Astrocyte (in vitro differentiated cells and primary cell): ENCODE results near the gene PRKAR1A. TPM values are rescaled to one million over a fixed set of nuclear protein-coding genes. Genes with fewer than 3 reads are reported as not detected.

ENCODE experiments used
- DNase-seq: peaks from one replicate; pipeline ENCODE4 v3.0.0-alpha.2; 2010; ENCODE audit warnings: low read depth
- FAIRE-seq: peaks from 2 replicates; lab custom pipeline; 2011; peaks lifted over from hg19 to GRCh38; lab: Jason Lieb, UNC
- H2AFZ ChIP-seq: 2 replicates; pipeline ENCODE4 v1.6.0; 2012; ENCODE audit warnings: low read depth, low read length, inconsistent platforms
- H3K27ac ChIP-seq: 2 replicates; pipeline ENCODE4 v1.5.1; 2011; ENCODE audit warnings: low read depth, low read length, inconsistent platforms
- H3K27me3 ChIP-seq: 2 replicates; pipeline ENCODE4 v1.6.0; 2011; ENCODE audit warnings: low read length, inconsistent platforms; ENCODE audit not compliant: insufficient read depth
- H3K36me3 ChIP-seq: 2 replicates; pipeline ENCODE4 v1.5.1; 2011; ENCODE audit warnings: low read length, inconsistent platforms; ENCODE audit not compliant: insufficient read depth
- H3K4me1 ChIP-seq: 2 replicates; pipeline ENCODE4 v1.5.1; 2011; ENCODE audit warnings: low read length, inconsistent platforms; ENCODE audit not compliant: insufficient read depth
- H3K4me2 ChIP-seq: 2 replicates; pipeline ENCODE4 v1.6.0; 2012; ENCODE audit warnings: low read length, inconsistent platforms
- H3K4me3 ChIP-seq: 2 replicates; pipeline ENCODE4 v1.5.1; 2011; ENCODE audit warnings: low read depth, mild to moderate bottlenecking, low read length, inconsistent platforms; ENCODE audit not compliant: insufficient read depth
- H3K79me2 ChIP-seq: 2 replicates; pipeline ENCODE4 v1.6.0; 2012; ENCODE audit warnings: mild to moderate bottlenecking, low read length, inconsistent platforms; ENCODE audit not compliant: insufficient read depth
- H3K9ac ChIP-seq: 2 replicates; pipeline ENCODE4 v1.6.0; 2012; ENCODE audit warnings: mild to moderate bottlenecking, low read length, inconsistent platforms
- H3K9me3 ChIP-seq: 2 replicates; pipeline ENCODE4 v1.5.1; 2012; ENCODE audit warnings: low read depth, mild to moderate bottlenecking, low read length, inconsistent platforms; ENCODE audit not compliant: insufficient read depth
- H4K20me1 ChIP-seq: 2 replicates; pipeline ENCODE4 v1.6.0; 2012; ENCODE audit warnings: low read length, inconsistent platforms; ENCODE audit not compliant: insufficient read depth
- H3K27ac Mint-ChIP-seq: one replicate; pipeline ENCODE4 v1.8.0; 2021; ENCODE audit warnings: mild to moderate bottlenecking, mixed read lengths; ENCODE audit not compliant: unreplicated experiment
- H3K27me3 Mint-ChIP-seq: one replicate; pipeline ENCODE4 v1.8.0; 2021; ENCODE audit warnings: low read depth, mixed read lengths; ENCODE audit not compliant: unreplicated experiment
- H3K36me3 Mint-ChIP-seq: one replicate; pipeline ENCODE4 v1.8.0; 2021; ENCODE audit warnings: low read depth, mixed read lengths; ENCODE audit not compliant: unreplicated experiment
- H3K4me1 Mint-ChIP-seq: one replicate; pipeline ENCODE4 v1.8.0; 2021; ENCODE audit warnings: low read depth, mixed read lengths; ENCODE audit not compliant: unreplicated experiment
- H3K4me3 Mint-ChIP-seq: one replicate; pipeline ENCODE4 v1.8.0; 2021; ENCODE audit warnings: mild to moderate bottlenecking, moderate library complexity, mixed read lengths; ENCODE audit not compliant: unreplicated experiment
- H3K9me3 Mint-ChIP-seq: one replicate; pipeline ENCODE4 v1.8.0; 2021; ENCODE audit warnings: mild to moderate bottlenecking, mixed read lengths; ENCODE audit not compliant: unreplicated experiment
- EZH2 ChIP-seq: IDR thresholded peaks from 2 replicates; pipeline ENCODE4 v1.6.1; 2012; ENCODE audit warnings: mild to moderate bottlenecking, low read length, inconsistent platforms; ENCODE audit not compliant: insufficient read depth
- total RNA-seq: library from RNA; stranded (reverse); gene quantifications from 2 replicates; pipeline ENCODE4 v1.2.1, GENCODE V29; 2021
- TF ChIP-seq, protein P1 (sequence below): IDR thresholded peaks from 2 replicates; pipeline ENCODE4 v1.5.1; 2011; ENCODE audit warnings: low read depth, mild to moderate bottlenecking, inconsistent platforms, low read length, moderate library complexity; ENCODE audit not compliant: insufficient read depth

The PRKAR1A gene
- total RNA-seq, 1 donor from 2014 or later = 235 TPM

DNA sequence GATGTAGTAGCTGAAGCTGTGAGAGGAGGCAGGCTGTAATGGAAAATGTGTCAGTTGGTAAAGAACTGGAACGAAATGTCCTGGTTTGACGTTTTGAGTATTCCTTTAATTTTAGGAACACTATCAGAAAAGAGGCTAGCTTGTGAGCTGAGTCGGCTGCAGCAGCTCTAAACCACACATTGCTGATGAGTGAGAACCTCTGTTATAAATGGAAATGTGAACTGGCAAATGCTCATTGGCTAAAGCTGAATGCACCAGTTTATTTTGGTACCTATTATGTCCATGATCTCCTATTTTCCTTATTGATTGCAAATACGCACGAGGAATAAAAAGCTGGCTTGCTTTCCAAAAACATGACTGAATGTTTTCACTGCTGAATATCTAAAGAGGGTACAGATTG is 43.9 kb upstream of the PRKAR1A start:
- peaks cover 8% of the 10 kb centered on the region for H3K4me1 ChIP-seq
- H3K27me3 ChIP-seq = peaks cover 2% of the 10 kb centered on the region
- H3K36me3 ChIP-seq = no peaks in the 10 kb centered on the region
- H3K27ac ChIP-seq = peak overlapping the region; percentile 45
- Mint-ChIP-seq H3K36me3 (no peaks in the 10 kb centered on the region), H3K4me1 (peaks cover 15% of the 10 kb centered on the region), H3K27me3 (peaks cover 2% of the 10 kb centered on the region), H3K27ac (peak overlapping the region; percentile 2), H3K4me3 (no peak overlapping the region), H3K9me3 (no peaks in the 10 kb centered on the region)
- no peak overlapping the region for H3K4me3 ChIP-seq
- peak overlapping the region; percentile 43 for H3K9ac ChIP-seq
- no peaks in the 10 kb centered on the region for H3K9me3 ChIP-seq
- DNase-seq (peak; percentile 45), FAIRE-seq (no peak)
- no peaks in the 10 kb centered on the region for H3K79me2 ChIP-seq
- no peak overlapping the region for H2AFZ ChIP-seq
- H4K20me1 ChIP-seq = no peaks in the 10 kb centered on the region
- peak overlapping the region; percentile 42 for H3K4me2 ChIP-seq
- TF ChIP-seq, protein P1, sequence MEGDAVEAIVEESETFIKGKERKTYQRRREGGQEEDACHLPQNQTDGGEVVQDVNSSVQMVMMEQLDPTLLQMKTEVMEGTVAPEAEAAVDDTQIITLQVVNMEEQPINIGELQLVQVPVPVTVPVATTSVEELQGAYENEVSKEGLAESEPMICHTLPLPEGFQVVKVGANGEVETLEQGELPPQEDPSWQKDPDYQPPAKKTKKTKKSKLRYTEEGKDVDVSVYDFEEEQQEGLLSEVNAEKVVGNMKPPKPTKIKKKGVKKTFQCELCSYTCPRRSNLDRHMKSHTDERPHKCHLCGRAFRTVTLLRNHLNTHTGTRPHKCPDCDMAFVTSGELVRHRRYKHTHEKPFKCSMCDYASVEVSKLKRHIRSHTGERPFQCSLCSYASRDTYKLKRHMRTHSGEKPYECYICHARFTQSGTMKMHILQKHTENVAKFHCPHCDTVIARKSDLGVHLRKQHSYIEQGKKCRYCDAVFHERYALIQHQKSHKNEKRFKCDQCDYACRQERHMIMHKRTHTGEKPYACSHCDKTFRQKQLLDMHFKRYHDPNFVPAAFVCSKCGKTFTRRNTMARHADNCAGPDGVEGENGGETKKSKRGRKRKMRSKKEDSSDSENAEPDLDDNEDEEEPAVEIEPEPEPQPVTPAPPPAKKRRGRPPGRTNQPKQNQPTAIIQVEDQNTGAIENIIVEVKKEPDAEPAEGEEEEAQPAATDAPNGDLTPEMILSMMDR = no peak
- no peak for TF ChIP-seq EZH2

DNA sequence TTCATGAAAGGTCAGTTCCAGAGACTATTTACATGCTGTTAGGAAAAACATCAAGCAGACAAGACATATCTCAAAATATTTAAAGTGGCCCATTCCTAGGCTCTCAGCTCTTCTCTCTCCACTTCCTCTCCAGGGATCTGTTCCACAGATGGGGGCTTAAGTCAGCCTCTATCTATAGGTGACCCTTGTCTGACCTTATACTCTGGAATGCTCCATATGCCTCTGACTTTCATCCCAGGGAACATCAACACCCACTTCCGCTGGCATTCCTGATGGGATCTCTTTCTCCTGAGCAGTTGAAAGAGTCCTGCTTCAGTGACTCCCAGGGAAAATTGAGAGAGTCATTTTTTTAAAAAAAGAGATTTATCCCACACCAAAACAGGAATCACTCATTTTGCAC is 43.4 kb upstream of the PRKAR1A start:
- Histone ChIP-seq H3K36me3 (no peaks in the 10 kb centered on the region), H3K4me3 (no peak overlapping the region), H3K4me1 (peaks cover 8% of the 10 kb centered on the region), H4K20me1 (no peaks in the 10 kb centered on the region), H3K4me2 (peak overlapping the region; percentile 42), H3K9ac (peak overlapping the region; percentile 43), H2AFZ (no peak overlapping the region), H3K9me3 (no peaks in the 10 kb centered on the region), H3K79me2 (no peaks in the 10 kb centered on the region), H3K27ac (peak overlapping the region; percentile 45), H3K27me3 (peaks cover 2% of the 10 kb centered on the region)
- FAIRE-seq (no peak), DNase-seq (no peak)
- Mint-ChIP-seq H3K9me3 (no peaks in the 10 kb centered on the region), H3K4me3 (no peak overlapping the region), H3K27me3 (peaks cover 2% of the 10 kb centered on the region), H3K4me1 (peaks cover 15% of the 10 kb centered on the region), H3K27ac (no peak overlapping the region), H3K36me3 (no peaks in the 10 kb centered on the region)
- TF ChIP-seq, protein P1 = no peak
- TF ChIP-seq EZH2 = no peak

DNA sequence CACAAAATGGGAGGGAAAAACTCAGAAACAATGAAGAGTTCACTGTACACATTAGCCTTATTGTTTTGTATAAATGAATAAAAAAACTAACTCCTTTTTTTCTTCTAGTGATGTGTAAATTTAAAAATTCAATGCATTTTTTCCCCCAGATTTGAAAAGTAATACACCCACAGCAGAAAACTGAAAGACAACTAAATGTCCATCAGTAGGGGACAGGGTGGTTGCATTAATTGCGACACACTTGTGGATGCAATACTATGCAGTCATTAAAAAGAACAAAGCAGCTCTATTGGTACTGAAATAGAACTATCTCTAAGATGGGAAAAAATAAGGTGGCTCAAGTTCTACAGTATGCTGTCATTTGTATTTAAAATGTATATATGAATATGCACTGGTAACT is 41.3 kb upstream of the PRKAR1A start:
- TF ChIP-seq EZH2 = no peak
- TF ChIP-seq, protein P1 = no peak
- Histone ChIP-seq H3K4me1 (peaks cover 8% of the 10 kb centered on the region), H3K4me3 (no peak overlapping the region), H3K4me2 (no peak overlapping the region), H4K20me1 (no peaks in the 10 kb centered on the region), H2AFZ (no peak overlapping the region), H3K9ac (no peak overlapping the region), H3K79me2 (no peaks in the 10 kb centered on the region), H3K36me3 (no peaks in the 10 kb centered on the region), H3K27ac (no peak overlapping the region), H3K9me3 (no peaks in the 10 kb centered on the region), H3K27me3 (peaks cover 2% of the 10 kb centered on the region)
- H3K4me1 Mint-ChIP-seq = peaks cover 15% of the 10 kb centered on the region
- H3K27ac Mint-ChIP-seq = no peak overlapping the region
- H3K36me3 Mint-ChIP-seq = no peaks in the 10 kb centered on the region
- DNase-seq (no peak), FAIRE-seq (no peak)
- no peaks in the 10 kb centered on the region for H3K27me3 Mint-ChIP-seq
- no peaks in the 10 kb centered on the region for H3K9me3 Mint-ChIP-seq
- no peak overlapping the region for H3K4me3 Mint-ChIP-seq
